ENCODE data around the gene NPAS2. TPM values are rescaled to one million over a fixed set of nuclear protein-coding genes. Genes with fewer than 3 reads are reported as not detected.

The NPAS2 gene
- total and polyA plus RNA-seq, 2 of the 8 experiments (the other 6 are each of a cell fraction or from before 2014, with no cell fraction given) = 1.8 to 1.9 TPM

GRCh38 chr2:100786297-100786658 is 33.7 kb upstream of the NPAS2 start:
- no peak overlapping the region for H3K4ac ChIP-seq (replicated peaks; ENCODE audit: insufficient read length, low read depth, low read length)
- no peak overlapping the region for H3K14ac ChIP-seq (ENCODE audit: insufficient read length)
- no peak overlapping the region for H3K4me2 ChIP-seq (ENCODE audit: insufficient read depth in 1 of 2, low read depth in 2 of 2, low read length in 2 of 2)
- no peak overlapping the region for H4K91ac ChIP-seq (replicated peaks; ENCODE audit: insufficient read length, low read length)
- H3K27ac ChIP-seq (ENCODE audit: low read depth, low read length) = no peak overlapping the region
- H4K5ac ChIP-seq (ENCODE audit: insufficient read length, low read depth, low read length) = no peak overlapping the region
- FAIRE-seq (no peak), DNase-seq (ENCODE audit: low read depth in 1 of 2, low spot score in 2 of 2) (no peak)
- no peak overlapping the region for H3K9ac ChIP-seq (replicated peaks in 1 of 4; ENCODE audit: extremely low read depth in 1 of 4, low read depth in 3 of 4, low read length in 3 of 4)
- no peak overlapping the region for H2BK20ac ChIP-seq (ENCODE audit: low read length)
- no peaks in the 10 kb centered on the region for H3K79me1 ChIP-seq (ENCODE audit: low read depth, low read length)
- H2AK5ac ChIP-seq (ENCODE audit: low read depth, low read length) = no peak overlapping the region
- no peaks in the 10 kb centered on the region for H3K27me3 ChIP-seq (replicated peaks in 1 of 4; ENCODE audit: control insufficient read depth in 3 of 4, extremely low read depth in 1 of 4, insufficient read depth in 3 of 4, low read length in 3 of 4)
- no peak overlapping the region for H3K56ac ChIP-seq (replicated peaks; ENCODE audit: insufficient read length, low read depth, low read length)
- no peak overlapping the region for H3K4me3 ChIP-seq (ENCODE audit: extremely low read depth in 1 of 4, insufficient read depth in 2 of 4, low read depth in 3 of 4, low read length in 4 of 4)
- CTCF ChIA-PET (ENCODE audit: partially characterized antibody) = no interaction called here
- H3K23ac ChIP-seq (ENCODE audit: insufficient read length) = no peak overlapping the region
- no peak overlapping the region for H2AFZ ChIP-seq (ENCODE audit: low read length)
- no peak overlapping the region for H2BK120ac ChIP-seq (replicated peaks; ENCODE audit: low read depth, low read length)
- no peaks in the 10 kb centered on the region for H3K36me3 ChIP-seq (ENCODE audit: control insufficient read depth in 2 of 4, insufficient read depth in 4 of 4, low read length in 3 of 4)
- no peaks in the 10 kb centered on the region for H3K9me3 ChIP-seq (ENCODE audit: insufficient read depth in 2 of 2, low read depth in 1 of 2, low read length in 1 of 2)
- H3K4me1 ChIP-seq (replicated peaks in 1 of 4; ENCODE audit: control insufficient read depth in 3 of 4, insufficient read depth in 4 of 4, low read length in 3 of 4) = peaks cover 2 to 7% (median 5%) of the 10 kb centered on the region in 4 experiments; a peak in 5 of 7 replicates
- H4K8ac ChIP-seq (ENCODE audit: extremely low read depth, insufficient read depth, low read length) = no peak overlapping the region; the same call in 1 of the 2 replicates
- H2BK5ac ChIP-seq (ENCODE audit: low read depth, low read length) = no peak overlapping the region
- no peak overlapping the region for H2BK12ac ChIP-seq (ENCODE audit: low read depth, low read length)
- POLR2A ChIA-PET (ENCODE audit: partially characterized antibody) = no interaction called here
- no peak overlapping the region for H3K18ac ChIP-seq (ENCODE audit: extremely low read depth, low read length)
- H3K23me2 ChIP-seq (ENCODE audit: low read depth, low read length) = no peaks in the 10 kb centered on the region
- WGBS, 2 experiments (ENCODE audit: extremely low coverage in 1 of 2, insufficient coverage in 1 of 2, insufficient read length in 1 of 2, insufficient replicate concordance in 2 of 2, low coverage in 1 of 2, low lambda C conversion rate in 2 of 2, missing lambda C conversion rate in 1 of 2) = 95% methylated on average over 7 of the region's 7 CpGs; no CpG with 5 or more reads in 1 of the 2 experiments
- no peak overlapping the region for H2BK15ac ChIP-seq (ENCODE audit: low read length)
- no peaks in the 10 kb centered on the region for H4K20me1 ChIP-seq (replicated peaks in 1 of 2; ENCODE audit: control insufficient read depth in 1 of 2, insufficient read depth in 2 of 2, low read length in 2 of 2)
- H3K79me2 ChIP-seq (ENCODE audit: control insufficient read depth in 1 of 2, insufficient read depth in 2 of 2, low read length in 2 of 2) = no peaks in the 10 kb centered on the region
- TF ChIP-seq CTCF (IDR thresholded peaks at IDR 0.05; ENCODE audit: control extremely low read depth in 1 of 3, insufficient read depth in 1 of 3, low read depth in 1 of 3, low read length in 3 of 3) (no peak), SP1 (IDR thresholded peaks at IDR 0.05; ENCODE audit: low read depth, low read length) (no peak), HDAC6 (IDR thresholded peaks at IDR 0.05; ENCODE audit: low read depth, low read length) (no peak), CHD1 (IDR thresholded peaks at IDR 0.05; ENCODE audit: low read depth, low read length) (no peak), POLR2A (IDR thresholded peaks at IDR 0.05; ENCODE audit: control extremely low read depth in 1 of 2, low read depth in 2 of 2, low read length in 2 of 2) (no peak), ATF3 (IDR thresholded peaks at IDR 0.05; ENCODE audit: insufficient read depth, low read depth, low read length) (no peak), EZH2 (IDR thresholded peaks at IDR 0.05; ENCODE audit: low read depth, low read length, severe bottlenecking) (no peak), GABPA (IDR thresholded peaks at IDR 0.05; ENCODE audit: borderline replicate concordance, insufficient read depth, low read length) (no peak), SAP30 (IDR thresholded peaks at IDR 0.05; ENCODE audit: insufficient read depth, insufficient replicate concordance, low read length) (no peak), SIN3A (conservative IDR thresholded peaks at IDR 0.05 in 1 of 2, IDR thresholded peaks at IDR 0.05 in 1 of 2; ENCODE audit: low read depth in 1 of 2, low read length in 2 of 2) (no peak), ZNF274 (IDR thresholded peaks at IDR 0.05; ENCODE audit: borderline replicate concordance, extremely low read depth, low read length) (no peak)

Data from H1 (cell line).